SH-SY5Y (cell line): ENCODE data around the gene RPL10.

ENCODE experiments used
- GATA2 ChIP-seq: IDR thresholded peaks from 2 replicates; pipeline ENCODE4 v1.6.1; 2011; ENCODE audit warnings: mild to moderate bottlenecking, low read depth, low read length
- GATA3 ChIP-seq: IDR thresholded peaks from 2 replicates; pipeline ENCODE4 v1.6.1; 2011; ENCODE audit warnings: low read depth, mild to moderate bottlenecking, low read length, moderate library complexity

GRCh38 chrX:154439841-154440240 lies 41.7 kb downstream of the RPL10 start:
- no peak for TF ChIP-seq GATA3
- TF ChIP-seq GATA2, result no peak
